ENCODE measurements around the gene ESAM. TPM values are rescaled to one million over a fixed set of nuclear protein-coding genes. Genes with fewer than 3 reads are reported as not detected.
"Not testable (repeated sequence)": the region's sequence is repeated elsewhere in the genome, so short reads cannot be mapped to it uniquely, and the experiment has no call there.

ESAM gene
- total RNA-seq, 1 experiment from 2014 or later = 0.66 TPM

DNA sequence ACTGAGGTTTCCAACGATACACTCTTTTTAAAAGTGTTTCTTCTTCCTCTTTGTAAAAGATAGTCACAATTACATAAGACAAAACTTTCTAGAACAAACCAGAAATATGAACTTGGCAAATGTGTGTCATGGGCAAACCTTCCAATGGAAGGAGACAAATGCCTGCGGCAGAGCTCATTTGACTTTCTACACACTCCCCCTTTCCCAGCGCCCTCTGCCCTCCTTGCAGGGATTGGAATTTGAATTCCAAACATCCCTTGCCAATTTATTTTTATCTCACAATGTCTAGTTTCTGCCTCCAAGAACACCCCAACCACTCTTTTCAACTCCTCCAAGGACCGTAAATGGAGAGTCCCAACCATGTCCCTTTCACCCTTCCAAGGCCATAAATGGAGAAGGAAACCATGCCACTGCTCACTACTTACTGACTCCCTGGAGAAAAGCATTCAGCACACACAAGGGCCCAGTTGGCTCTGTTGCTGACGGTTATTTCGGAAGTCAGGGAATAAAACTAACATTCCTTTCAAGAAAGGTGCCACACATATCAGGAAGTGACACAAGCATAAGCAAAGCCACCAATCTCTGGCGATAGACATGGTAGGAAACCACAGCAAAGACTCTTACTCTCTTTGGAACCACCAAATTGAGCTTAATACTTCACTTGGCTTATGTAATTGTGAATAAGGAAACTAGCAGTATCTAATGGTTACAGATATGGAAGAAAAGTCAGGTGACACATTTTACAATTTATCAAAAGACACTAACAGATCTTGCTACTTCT, 15.0 kb upstream of the ESAM start:
- no peak for DNase-seq (ENCODE audit: low read depth)

- not testable (repeated sequence) for DNase-seq (ENCODE audit: low read depth)
These were observed 8.9 kb upstream of the ESAM start for GRCh38 chr11:124770959-124771358.

DNA sequence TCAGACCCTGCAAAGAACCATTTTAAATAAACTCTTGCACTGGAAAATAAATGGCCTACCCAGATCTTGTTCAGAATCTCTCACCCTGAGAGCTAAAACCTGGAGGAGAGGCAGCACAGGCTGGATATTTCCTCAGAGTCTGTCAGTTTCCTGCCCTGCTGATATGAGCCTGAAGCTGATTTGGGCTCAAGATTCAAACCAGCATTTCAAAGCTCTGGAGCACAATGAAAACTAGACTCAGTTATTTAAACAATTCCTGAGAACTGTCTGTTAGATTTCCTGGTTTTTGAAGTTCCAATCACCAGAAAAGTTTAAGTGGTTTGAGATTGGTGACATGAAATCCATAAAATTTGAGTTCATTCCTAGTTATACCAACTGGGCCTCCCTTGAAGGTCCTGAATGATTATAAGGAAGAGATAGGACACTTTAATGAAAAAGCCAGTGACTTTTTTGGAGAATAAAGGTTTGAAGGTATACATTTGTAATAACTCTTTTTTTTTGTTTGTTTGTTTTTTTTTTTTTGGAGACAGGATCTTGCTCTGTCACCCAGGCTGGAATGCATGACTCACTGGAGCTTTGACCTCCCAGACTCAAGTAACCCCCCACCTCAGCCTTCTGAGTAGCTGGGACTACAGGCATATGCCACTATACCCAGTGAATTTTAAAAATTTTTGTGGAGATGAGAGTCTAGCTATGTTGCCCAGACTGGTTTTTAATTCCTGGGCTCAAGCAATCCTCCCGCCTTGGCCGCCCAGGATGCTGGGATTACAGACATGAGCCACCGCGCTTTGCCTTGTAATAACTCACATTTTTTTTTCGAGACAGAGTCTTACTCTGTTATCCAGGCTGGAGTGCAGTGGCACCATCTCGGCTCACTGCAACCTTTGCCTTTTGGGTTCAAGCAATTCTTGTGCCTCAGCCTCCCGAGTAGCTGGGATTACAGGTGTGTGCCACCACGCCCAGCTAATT, 8.0 kb upstream of the ESAM start:
- peak; percentile 80 for DNase-seq (ENCODE audit: low read depth)

DNA sequence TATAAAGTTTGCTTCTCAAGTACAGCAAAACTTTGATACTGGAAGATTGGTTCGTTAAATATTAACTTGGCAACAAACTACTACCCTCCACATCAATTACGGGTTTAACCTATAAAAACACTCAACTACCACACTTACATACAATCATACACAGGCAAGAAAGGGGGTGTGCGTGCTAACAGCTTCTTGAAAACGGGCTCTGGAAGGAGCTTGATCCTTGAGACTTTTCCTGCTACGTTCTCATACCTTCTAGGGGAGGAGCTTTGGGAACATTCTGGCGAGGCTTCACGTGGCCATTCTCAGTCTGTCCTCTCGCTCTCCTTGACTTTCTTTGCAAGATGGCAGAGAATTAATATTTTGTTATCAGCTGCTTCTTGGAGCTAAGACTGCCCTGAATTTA, 6.8 kb upstream of the ESAM start:
- no peak for DNase-seq (ENCODE audit: low read depth)

- no peak for DNase-seq (ENCODE audit: low read depth)
These were observed 4.1 kb upstream of the ESAM start for GRCh38 chr11:124766156-124766555.

- peak; percentile 77 for DNase-seq (ENCODE audit: low read depth)
These were observed 1.3 kb upstream of the ESAM start for GRCh38 chr11:124763156-124763947.

GRCh38 chr11:124762624-124763155, 600 bp upstream of the ESAM start:
- DNase-seq (ENCODE audit: low read depth) = no peak

DNA sequence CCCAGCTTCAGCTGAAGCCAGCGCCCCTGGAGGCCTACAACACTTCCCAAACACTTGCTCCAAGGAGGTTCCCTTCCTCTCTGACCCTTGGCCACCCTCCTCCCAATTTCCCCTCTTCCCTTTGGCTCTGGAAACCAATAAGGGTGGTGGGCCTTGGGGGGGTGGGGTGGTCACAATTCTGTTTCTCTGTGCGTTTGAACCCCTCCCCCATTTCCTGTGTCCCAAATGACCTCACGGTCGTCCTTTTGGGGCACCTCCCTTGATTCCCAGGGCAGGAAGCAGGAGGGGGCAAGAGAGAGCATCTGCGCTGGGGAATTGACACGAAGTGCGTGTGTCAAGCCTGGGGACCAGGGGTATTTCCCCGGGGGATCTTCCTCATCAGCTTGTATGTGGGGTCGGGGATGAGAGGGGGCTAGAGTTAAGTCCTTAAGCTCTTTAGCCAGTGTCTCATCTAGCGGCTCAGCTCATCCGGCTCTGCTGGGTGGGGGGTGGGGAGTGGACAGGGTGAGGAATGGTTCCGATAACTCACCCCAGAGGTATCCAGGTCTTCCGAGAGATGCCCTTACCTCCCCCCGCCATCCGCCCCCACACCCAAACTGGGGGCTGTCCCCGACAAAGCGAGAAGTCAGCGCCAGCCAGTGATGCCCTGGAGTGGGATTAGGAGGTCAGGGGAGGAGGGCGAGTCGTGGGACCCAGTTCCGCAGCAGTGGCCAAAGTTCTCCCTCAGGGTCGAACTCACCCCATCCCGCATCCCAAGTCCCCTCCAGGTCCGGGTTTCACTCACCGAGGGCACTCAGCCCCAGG, 587 bp downstream of the ESAM start:
- no peak for DNase-seq (ENCODE audit: low read depth)

DNA sequence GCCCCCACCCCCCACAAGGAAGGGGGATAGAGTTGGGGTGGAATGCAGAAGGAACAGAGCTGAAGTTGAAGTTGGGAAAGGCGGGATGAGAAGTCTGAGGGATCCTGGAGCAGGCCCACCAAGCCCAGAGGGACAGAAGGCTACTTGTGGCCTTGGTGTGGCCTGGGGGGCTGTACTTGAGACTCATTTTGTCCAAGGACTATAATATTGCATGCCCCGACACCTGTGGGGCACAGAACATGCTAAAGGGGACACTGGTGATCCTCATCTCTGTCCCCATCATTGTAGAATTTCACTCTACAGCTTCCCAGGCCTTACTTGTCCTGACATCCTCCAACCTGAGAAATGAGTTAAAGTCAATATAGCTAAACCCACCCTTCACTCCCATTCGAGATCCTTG, 1.3 kb downstream of the ESAM start:
- DNase-seq (ENCODE audit: low read depth) = no peak

DNA sequence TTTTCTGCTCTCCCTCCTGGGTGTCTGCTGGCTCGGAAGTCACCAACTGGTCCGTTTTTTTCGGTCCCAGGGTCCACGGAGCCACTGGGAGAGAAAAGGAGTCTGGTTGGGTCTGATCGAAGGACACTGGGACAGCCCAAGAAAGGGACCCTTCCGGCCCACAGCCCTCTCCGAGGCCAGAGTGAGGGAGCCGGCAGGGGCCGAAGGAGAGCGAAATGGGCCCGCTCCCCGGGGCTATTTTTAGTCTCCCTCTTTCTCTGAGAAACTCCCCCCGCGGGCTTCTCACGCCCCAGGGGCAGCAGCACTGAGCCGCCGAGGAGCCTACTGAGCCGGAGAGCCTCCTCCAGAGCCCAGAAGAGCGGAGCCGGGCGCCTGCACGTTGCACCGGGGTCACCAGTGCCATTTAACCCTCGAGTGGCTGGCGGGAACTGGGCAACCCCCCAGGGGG, 1.9 kb downstream of the ESAM start:
- no peak for DNase-seq (ENCODE audit: low read depth)

GRCh38 chr11:124759266-124760204, 2.6 kb downstream of the ESAM start:
- DNase-seq (ENCODE audit: low read depth) = no peak

DNA sequence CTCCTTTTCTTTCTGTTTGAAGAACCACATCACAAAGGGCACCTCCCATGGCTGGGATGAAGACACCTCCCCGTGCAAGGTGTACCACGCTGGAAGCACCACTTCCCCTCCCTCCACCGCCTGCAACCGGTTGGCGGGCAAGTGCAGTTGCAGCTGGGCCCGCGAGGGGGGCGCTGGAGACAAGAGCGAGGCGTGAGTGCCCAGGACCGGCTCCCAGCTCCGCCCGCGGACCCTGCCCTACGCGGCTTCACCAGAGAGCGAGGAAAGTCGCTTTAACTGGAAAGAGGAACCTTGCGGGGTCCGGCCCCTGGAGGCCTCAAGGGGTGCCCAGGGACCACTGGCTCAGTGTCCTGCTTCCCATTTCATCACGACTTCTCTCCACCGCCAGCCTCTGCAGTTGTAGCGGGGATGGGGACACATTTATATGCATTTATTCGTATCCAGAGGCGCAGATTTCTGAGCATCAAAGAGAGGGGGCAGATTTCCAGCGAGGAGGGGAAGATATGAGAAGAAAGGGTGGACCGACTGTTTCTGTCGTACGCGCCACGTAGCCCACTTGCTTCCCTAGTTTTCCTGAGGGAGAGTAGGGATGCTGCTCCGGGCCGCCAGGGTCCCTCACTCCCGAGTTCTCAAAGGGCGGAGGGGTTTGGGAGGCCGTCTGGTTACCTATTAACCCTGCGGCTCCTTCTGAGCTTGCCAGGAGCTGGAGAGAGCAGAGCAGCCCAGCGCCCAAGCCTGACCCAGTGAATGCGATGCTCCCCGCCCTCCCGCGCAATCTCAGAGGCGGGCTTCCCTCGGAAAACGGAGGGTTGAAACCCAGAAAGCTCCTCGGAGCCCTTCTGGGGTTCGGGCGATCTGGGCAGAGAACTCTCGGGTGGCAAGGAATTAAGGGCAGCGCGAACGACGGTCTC, 3.5 kb downstream of the ESAM start:
- DNase-seq (ENCODE audit: low read depth) = no peak

GRCh38 chr11:124757320-124757719, 4.8 kb downstream of the ESAM start:
- DNase-seq (ENCODE audit: low read depth) = no peak

- DNase-seq (ENCODE audit: low read depth) = no peak
These were observed 5.3 kb downstream of the ESAM start for GRCh38 chr11:124756753-124757227.

- no peak for DNase-seq (ENCODE audit: low read depth)
These were observed 5.9 kb downstream of the ESAM start for GRCh38 chr11:124756033-124756752.

- DNase-seq (ENCODE audit: low read depth) = no peak
These were observed 7.4 kb downstream of the ESAM start for GRCh38 chr11:124754710-124755109.

DNA sequence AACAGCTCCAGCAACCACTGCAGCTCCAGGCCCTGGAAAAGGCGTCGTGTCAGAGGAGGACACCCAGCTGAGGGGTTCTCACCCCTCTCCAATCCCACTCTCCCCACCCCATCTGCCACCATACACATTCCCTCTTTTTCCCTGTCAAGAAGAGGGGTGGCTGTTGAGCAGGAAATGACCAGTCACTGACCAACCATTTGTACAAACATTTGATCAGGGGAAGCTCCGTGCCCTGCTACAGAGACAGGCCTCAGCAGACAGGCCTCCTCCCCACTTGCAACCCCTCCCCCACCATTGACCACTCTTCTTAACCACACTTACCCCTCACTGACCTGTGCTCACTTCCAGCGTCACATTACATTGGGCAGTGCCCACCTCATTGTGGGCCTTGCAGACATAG, 7.8 kb downstream of the ESAM start:
- peak; percentile 73 for DNase-seq (ENCODE audit: low read depth)
